Gastroesophageal sphincter (tissue), 4 donors: ENCODE results near the gene CMTR2. TPM values are rescaled to one million over a fixed set of nuclear protein-coding genes. Genes with fewer than 3 reads are reported as not detected.

ENCODE experiments used
- ATAC-seq: fragments of 150-250 bp; one replicate; pipeline ENCODE4 v1.9.1; 2016; ENCODE audit warnings: mild to moderate bottlenecking, moderate library complexity
- H3K27ac ChIP-seq, 4 donors: fragments of 200-600 bp; sonication (generic) in 3 of 4; 1 replicate in 3 of 4; 2 replicates in 1 of 4; pipeline ENCODE4 v1.5.1; 2016 to 2019
- H3K27me3 ChIP-seq: fragments of 200-600 bp; sonication (generic); one replicate; pipeline ENCODE4 v1.5.1; 2019
- H3K36me3 ChIP-seq, 2 donors: fragments of 200-600 bp; sonication (generic); one replicate each; pipeline ENCODE4 v1.5.1; 2019; ENCODE audit warnings: control low read depth in 1 of 2
- H3K4me1 ChIP-seq, 3 donors: fragments of 200-600 bp; sonication (generic); 1 replicate in 2 of 3; 2 replicates in 1 of 3; pipeline ENCODE4 v1.5.1; 2016 to 2019; ENCODE audit warnings: control low read depth in 2 of 3
- H3K4me3 ChIP-seq, 2 donors: fragments of 200-600 bp; sonication (generic); one replicate each; pipeline ENCODE4 v1.5.1; 2019; ENCODE audit warnings: mild to moderate bottlenecking in 1 of 2, moderate library complexity in 1 of 2
- H3K9me3 ChIP-seq, 3 donors: fragments of 200-600 bp; sonication (generic); one replicate each; pipeline ENCODE4 v1.5.1; 2017 to 2019; ENCODE audit warnings: control low read depth in 2 of 3
- EP300 ChIP-seq: sonication (generic); formaldehyde crosslinking; IDR thresholded peaks from one replicate; pipeline ENCODE4 v1.6.1; 2017; ENCODE audit warnings: antibody characterized with exemption, mild to moderate bottlenecking
- POLR2A ChIP-seq, 2 donors: fragments of 450-650 bp; IDR thresholded peaks; one replicate each; pipeline ENCODE4 v1.6.1; 2017; ENCODE audit warnings: antibody characterized with exemption in 2 of 2, mild to moderate bottlenecking in 2 of 2, moderate library complexity in 1 of 2
- POLR2AphosphoS5 ChIP-seq: sonication (generic); formaldehyde crosslinking; IDR thresholded peaks from one replicate; pipeline ENCODE4 v1.6.1; 2017; ENCODE audit warnings: antibody characterized with exemption
- WGBS, 2 donors: methylation state at CpG; one replicate each; pipeline ENCODE4 v1.1.5; 2018; ENCODE audit warnings: low coverage in 1 of 2; 5-methylcytosine and 5-hydroxymethylcytosine counted together
- total RNA-seq, 4 donors: library from RNA; depleted of rRNA; stranded (reverse); fragments of >200 nt; gene quantifications; one replicate each; pipeline ENCODE4 v1.1.0, GENCODE V29; 2016
- TF ChIP-seq, protein P1 (sequence below), 4 experiments: fragments of 200-600 bp in 2 of 4; fragments of 450-650 bp in 2 of 4; sonication (generic) in 1 of 4; IDR thresholded peaks; one replicate each; pipeline ENCODE4 v1.5.1; 2017 to 2019; ENCODE audit warnings: antibody characterized with exemption in 4 of 4, mild to moderate bottlenecking in 2 of 4, moderate library complexity in 2 of 4

The CMTR2 gene
- total RNA-seq, 4 donors from 2014 or later = 10.6 to 30.2 (median 22.7) TPM

- Histone ChIP-seq H3K27me3 (no peaks in the 10 kb centered on the region), H3K9me3 (no peaks in the 10 kb centered on the region), H3K4me3 (no peak overlapping the region), H3K36me3 (no peaks in the 10 kb centered on the region), H3K4me1 (no peaks in the 10 kb centered on the region), H3K27ac (no peak overlapping the region)
- peak; percentile 36 for ATAC-seq
- WGBS, 2 donors = 73 to 83% methylated on average over 1 of the region's 1 CpG
- TF ChIP-seq POLR2A (IDR thresholded peaks at IDR 0.05) (no peak), POLR2AphosphoS5 (no peak), EP300 (no peak)
- TF ChIP-seq, protein P1, sequence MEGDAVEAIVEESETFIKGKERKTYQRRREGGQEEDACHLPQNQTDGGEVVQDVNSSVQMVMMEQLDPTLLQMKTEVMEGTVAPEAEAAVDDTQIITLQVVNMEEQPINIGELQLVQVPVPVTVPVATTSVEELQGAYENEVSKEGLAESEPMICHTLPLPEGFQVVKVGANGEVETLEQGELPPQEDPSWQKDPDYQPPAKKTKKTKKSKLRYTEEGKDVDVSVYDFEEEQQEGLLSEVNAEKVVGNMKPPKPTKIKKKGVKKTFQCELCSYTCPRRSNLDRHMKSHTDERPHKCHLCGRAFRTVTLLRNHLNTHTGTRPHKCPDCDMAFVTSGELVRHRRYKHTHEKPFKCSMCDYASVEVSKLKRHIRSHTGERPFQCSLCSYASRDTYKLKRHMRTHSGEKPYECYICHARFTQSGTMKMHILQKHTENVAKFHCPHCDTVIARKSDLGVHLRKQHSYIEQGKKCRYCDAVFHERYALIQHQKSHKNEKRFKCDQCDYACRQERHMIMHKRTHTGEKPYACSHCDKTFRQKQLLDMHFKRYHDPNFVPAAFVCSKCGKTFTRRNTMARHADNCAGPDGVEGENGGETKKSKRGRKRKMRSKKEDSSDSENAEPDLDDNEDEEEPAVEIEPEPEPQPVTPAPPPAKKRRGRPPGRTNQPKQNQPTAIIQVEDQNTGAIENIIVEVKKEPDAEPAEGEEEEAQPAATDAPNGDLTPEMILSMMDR (IDR thresholded peaks at IDR 0.05) = no peak
Measured at GRCh38 chr16:71258372-71258771, 30.8 kb downstream of the CMTR2 start.

- no peak for ATAC-seq
- H3K9me3 ChIP-seq = no peaks in the 10 kb centered on the region
- no peaks in the 10 kb centered on the region for H3K27me3 ChIP-seq
- H3K4me3 ChIP-seq = no peak overlapping the region
- no peaks in the 10 kb centered on the region for H3K4me1 ChIP-seq
- no peak overlapping the region for H3K27ac ChIP-seq
- TF ChIP-seq EP300 (no peak), POLR2A (IDR thresholded peaks at IDR 0.05) (no peak), POLR2AphosphoS5 (no peak)
- TF ChIP-seq, protein P1 (IDR thresholded peaks at IDR 0.05) = no peak
- H3K36me3 ChIP-seq = no peaks in the 10 kb centered on the region
- 62 to 100% methylated on average over 1 of the region's 1 CpG for WGBS, 2 donors
Measured at GRCh38 chr16:71257768-71258167, 31.4 kb downstream of the CMTR2 start.

DNA sequence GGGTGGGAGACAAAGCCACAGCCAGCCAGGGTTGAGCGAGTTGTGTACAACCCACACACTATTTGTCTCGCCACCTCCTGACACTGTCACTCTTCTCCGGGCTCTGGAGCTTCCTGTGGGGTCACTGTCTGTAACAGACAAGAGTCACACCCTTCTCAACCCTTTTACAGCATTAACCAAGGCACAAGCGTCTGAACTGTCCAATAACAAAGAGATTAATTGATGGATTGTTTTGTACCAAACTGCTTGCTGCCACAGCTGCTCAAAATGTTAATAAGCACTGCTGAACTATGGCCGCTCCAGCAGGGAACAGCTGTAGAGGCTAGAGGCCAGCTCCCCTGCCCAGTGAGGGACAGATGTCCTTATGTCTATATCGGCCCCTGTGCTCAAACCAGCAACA, 33.5 kb downstream of the CMTR2 start:
- no peak for ATAC-seq
- no peak overlapping the region for H3K4me3 ChIP-seq
- no peaks in the 10 kb centered on the region for H3K27me3 ChIP-seq
- TF ChIP-seq POLR2A (IDR thresholded peaks at IDR 0.05) = no peak
- TF ChIP-seq, protein P1 (IDR thresholded peaks at IDR 0.05) = no peak
- TF ChIP-seq EP300 = no peak
- no peak for TF ChIP-seq POLR2AphosphoS5
- 0 to 25% methylated on average over 1 to 5 of the region's 6 CpGs for WGBS, 2 donors
- H3K4me1 ChIP-seq = no peaks in the 10 kb centered on the region
- H3K27ac ChIP-seq = no peak overlapping the region
- H3K9me3 ChIP-seq = no peaks in the 10 kb centered on the region
- no peaks in the 10 kb centered on the region for H3K36me3 ChIP-seq

DNA sequence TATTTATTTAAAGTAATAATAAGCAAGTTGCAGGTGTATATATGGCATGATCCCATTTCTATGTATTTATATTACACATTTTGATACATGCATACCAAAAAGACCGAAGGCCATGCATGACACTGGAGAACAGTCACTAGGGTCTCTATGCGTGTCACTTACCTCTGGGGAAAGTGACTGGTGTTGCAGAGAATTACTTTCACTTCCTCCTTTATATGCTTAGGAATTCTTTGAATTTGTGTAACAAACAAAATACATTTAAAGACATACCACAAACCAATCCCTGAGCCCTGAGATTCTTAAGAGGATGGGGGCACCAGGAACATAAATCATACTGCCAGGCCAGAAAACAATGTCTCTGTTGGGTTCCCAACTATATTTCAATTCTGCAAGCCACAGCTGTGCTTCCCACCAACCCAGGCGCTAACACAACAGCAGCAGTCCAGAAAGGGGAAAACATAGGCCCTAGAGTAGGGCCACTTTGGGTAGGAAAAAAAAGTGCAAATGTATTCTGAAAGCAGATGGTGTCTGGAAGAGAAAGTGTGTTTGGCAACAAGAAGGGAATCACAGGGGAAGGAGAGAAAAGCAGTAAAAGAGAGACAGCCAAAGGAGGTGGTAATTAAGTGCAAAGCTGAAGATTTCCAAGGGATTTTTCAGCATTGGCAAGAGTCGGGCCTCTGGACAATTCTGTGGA, 34.2 kb downstream of the CMTR2 start:
- Histone ChIP-seq H3K9me3 (no peaks in the 10 kb centered on the region), H3K27ac (no peak overlapping the region), H3K4me3 (no peak overlapping the region), H3K4me1 (no peaks in the 10 kb centered on the region), H3K36me3 (no peaks in the 10 kb centered on the region), H3K27me3 (no peaks in the 10 kb centered on the region)
- no peak for ATAC-seq
- TF ChIP-seq POLR2AphosphoS5 (no peak), EP300 (no peak)
- TF ChIP-seq, protein P1 (IDR thresholded peaks at IDR 0.05) = no peak
- 58 to 66% methylated on average over 4 of the region's 4 CpGs for WGBS, 2 donors
